NCI-H82 treated with DMSO at 0.1 percent for 48 hours (cell line): ENCODE measurements around the gene UNC5A.

ENCODE experiments used
- DNase-seq: peaks from one replicate; lab custom pipeline; 2025; ENCODE audit not compliant: unreplicated experiment; lab: John Stamatoyannopoulos, UW

The UNC5A gene

GRCh38 chr5:176891331-176891958 lies 81.1 kb downstream of the UNC5A start:
- DNase-seq: no peak

GRCh38 chr5:176892663-176893062 lies 82.3 kb downstream of the UNC5A start:
- DNase-seq: no peak

GRCh38 chr5:176894298-176894697 lies 83.9 kb downstream of the UNC5A start:
- no peak for DNase-seq

- DNase-seq: no peak
Observed at GRCh38 chr5:176895831-176896230, 85.5 kb downstream of the UNC5A start.

GRCh38 chr5:176897263-176897662 lies 86.9 kb downstream of the UNC5A start:
- no peak for DNase-seq

GRCh38 chr5:176899296-176899891 lies 89.0 kb downstream of the UNC5A start, which contains the start of gene HK3:
Gene HK3 (minus strand): TSS chr5:176899346. CDS start chr5:176896159, 3,187 bp downstream.
- no peak for DNase-seq

GRCh38 chr5:176899946-176900779 lies 89.8 kb downstream of the UNC5A start:
- DNase-seq: no peak

- no peak for DNase-seq
Observed at GRCh38 chr5:176900780-176901204, 90.4 kb downstream of the UNC5A start.

- DNase-seq: no peak
Observed at GRCh38 chr5:176901260-176902101, 91.1 kb downstream of the UNC5A start.

- no peak for DNase-seq
Observed at GRCh38 chr5:176902102-176902814, 91.9 kb downstream of the UNC5A start.

- no peak for DNase-seq
Observed at GRCh38 chr5:176902911-176903664, 92.7 kb downstream of the UNC5A start.

GRCh38 chr5:176904276-176904675 lies 93.9 kb downstream of the UNC5A start:
- no peak for DNase-seq

GRCh38 chr5:176906126-176906525 lies 95.8 kb downstream of the UNC5A start:
- no peak for DNase-seq

GRCh38 chr5:176906796-176907195 lies 96.4 kb downstream of the UNC5A start:
- DNase-seq: no peak

- DNase-seq: no peak
Observed at GRCh38 chr5:176908675-176909368, 98.5 kb downstream of the UNC5A start.

GRCh38 chr5:176912115-176912514 lies 101.8 kb downstream of the UNC5A start:
- DNase-seq: no peak

- no peak for DNase-seq
Observed at GRCh38 chr5:176915906-176916305, 105.5 kb downstream of the UNC5A start.

- DNase-seq: no peak
Observed at GRCh38 chr5:176916337-176916736, 106.0 kb downstream of the UNC5A start.

GRCh38 chr5:176918613-176919012 lies 108.3 kb downstream of the UNC5A start:
- DNase-seq: no peak
